NCI-H2029 treated with DMSO at 0.1 percent for 48 hours (cell line): ENCODE data around the gene NPIPB13.
"Not testable (repeated sequence)": the region's sequence is repeated elsewhere in the genome, so short reads cannot be mapped to it uniquely, and the experiment has no call there.

Experiments
- DNase-seq: peaks from one replicate; lab custom pipeline; 2025; lab: John Stamatoyannopoulos, UW

The NPIPB13 gene

DNA sequence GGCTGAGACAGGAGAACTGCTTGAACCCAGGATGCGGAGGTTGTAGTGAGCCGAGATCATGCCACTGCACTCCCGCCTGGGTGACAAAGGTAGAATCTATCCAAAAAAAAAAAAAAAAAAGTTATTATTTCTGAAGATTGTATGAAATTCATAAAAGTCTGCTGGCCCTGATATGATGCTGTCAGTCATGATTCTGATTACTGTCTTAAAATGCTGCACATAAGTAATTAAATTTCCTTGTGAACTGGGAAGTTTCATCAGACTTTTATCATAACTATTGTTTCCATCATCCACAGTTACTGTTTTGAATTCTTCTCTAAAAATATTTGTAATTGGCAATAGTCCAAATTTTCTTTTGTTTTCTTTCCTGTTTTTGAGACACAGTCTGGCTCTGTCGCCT is at the start of gene NPIPB13:
Gene NPIPB13 (minus strand): TSS at position 101 of the 400 bp plus-strand sequence. CDS start 2,906 bp downstream, outside the sequence.
- not testable (repeated sequence) for DNase-seq

DNA sequence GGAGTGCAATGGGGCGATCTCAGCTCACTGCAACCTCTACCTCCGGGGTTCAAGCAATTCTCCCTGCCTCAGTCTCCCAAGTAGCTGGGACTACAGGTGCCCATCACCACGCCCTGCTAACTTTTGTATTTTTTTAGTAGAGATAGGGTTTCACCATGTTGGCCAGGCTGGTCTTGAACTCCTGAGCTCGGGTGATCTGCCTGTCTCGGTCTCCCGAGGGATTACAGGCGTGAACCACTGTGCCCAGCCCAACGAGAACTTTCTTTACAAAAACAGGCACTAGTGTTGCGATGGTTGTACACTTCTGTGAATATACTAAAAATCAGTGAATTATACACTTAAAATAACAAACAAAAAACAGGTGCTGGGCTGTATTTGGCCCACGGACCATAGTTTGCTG is 34.1 kb upstream of the NPIPB13 start:
- DNase-seq: not testable (repeated sequence)

DNA sequence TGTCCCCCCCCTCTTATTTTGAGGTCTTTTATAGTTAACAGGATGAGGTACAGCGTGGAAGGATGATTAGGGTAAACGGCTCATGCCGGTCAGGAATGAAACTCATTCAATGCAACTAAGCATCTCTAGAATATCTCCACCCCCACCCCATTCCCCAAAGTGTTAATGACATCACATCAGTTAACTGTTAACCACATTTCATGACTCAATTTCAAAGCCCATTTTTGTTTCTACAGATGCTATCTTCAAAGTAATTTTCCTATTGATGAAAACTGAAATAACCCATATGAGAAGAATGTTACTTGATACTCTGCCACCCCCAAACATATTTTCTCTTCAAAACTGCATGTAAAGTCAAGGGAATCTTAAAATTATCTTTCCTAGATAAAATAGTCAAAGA is 30.2 kb upstream of the NPIPB13 start:
- not testable (repeated sequence) for DNase-seq

DNA sequence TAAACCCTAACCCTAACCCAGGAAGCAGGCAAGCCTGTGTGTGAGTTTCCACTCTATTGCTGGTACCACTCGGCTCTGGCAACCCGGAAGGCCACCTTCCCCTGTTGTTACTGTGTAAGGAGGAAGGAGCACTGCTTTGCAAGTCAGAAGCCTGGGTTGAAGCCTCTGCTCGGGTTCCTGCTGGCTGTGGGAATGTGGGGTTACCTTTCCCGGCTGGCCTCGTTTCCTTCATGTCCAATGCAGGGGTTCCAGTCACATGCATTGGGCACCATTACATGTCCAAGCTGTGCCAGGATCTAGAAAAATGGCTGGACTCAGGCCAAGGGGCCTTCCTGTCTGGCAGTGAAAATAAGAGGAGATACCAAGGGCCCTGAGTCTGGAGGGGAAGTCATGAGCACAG is 31.2 kb downstream of the NPIPB13 start:
- not testable (repeated sequence) for DNase-seq

DNA sequence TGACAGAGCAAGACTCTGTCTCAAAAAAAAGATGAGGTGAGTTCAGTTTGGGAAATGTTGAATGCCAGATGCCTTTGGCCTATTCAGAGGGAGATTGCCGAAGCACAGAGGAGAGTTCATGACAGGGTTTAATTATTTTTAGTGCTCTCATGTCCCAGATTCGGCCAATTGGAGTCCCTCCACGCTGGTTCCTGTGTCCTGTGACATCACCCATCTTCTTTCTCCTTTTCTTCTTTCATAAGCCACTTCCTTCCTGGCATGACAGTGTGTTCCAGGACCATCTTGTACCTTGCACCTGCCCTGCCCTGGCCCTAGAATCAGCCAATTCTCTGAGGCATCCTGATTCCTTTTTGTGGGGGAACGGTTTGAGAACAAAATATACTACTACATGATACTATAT is 36.9 kb downstream of the NPIPB13 start:
- not testable (repeated sequence) for DNase-seq

DNA sequence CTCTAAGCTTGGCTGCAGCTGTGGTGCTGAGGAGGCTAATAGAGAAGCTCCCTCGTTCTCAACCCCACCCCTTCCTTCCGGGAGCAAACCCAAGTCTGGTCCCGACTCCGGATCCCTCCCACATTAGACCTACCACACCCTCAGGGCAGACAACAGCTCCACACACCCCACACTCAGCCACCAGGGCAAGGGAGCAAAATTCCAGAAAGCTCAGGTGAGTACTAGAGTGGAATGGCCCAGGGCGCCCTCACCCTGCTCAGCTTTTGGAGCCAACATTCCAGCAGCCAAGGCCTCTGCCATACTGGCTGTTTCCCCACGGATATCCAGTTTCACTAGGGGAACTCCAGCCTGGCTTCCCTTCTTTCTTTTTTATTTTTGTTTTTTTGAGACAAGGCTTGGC is 39.2 kb downstream of the NPIPB13 start:
- not testable (repeated sequence) for DNase-seq

DNA sequence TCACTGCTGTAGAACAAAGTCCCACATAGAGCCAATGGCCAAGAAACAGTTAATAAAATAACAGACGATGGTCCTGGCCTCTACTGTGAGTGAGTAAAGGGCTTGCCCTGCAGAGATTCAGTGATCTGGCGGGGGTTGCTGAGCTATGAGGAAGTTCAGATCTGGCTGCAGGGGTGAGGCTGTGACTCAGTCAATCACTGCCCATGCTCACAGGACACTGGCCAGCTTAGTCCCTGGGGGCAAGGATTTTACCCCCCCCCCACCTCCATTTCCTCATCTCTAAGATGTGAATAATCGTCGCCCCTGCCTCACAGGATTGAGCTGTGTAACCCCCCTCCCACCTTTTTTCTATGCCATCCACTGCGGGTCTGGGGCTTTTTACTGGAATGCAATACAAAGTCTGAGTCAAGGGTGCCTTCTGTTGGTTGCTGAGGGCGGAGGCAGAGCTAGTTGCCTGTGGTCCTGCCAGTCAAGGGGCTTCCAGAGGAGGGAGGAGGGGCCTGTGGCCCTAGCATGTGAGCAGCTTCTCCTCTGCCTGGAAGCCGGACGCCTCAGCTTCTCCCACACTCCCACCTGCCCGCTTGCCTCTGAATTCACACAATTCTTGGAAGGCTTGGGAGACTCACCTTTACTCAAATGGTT is 41.1 kb downstream of the NPIPB13 start:
- not testable (repeated sequence) for DNase-seq

DNA sequence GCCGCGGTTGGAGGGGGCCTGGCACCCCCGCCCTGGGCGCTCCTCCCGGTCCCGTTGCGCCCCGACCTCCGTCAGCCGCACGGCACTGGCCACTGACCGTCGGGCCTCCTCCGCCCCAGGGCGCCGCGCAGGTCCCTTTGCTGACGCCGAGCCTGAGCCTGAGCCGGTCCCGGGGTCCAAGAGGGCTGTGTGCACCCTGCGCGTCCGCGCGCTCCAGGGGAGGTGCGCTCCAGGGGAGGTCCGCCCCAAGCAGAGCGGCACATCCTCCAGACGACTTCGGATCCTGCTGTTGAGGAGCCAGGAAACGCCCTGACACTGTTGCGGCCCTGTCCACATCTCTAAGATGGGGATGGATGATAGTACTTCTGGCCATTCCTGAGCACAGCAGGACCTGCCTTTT is 42.0 kb downstream of the NPIPB13 start:
- DNase-seq: not testable (repeated sequence)

DNA sequence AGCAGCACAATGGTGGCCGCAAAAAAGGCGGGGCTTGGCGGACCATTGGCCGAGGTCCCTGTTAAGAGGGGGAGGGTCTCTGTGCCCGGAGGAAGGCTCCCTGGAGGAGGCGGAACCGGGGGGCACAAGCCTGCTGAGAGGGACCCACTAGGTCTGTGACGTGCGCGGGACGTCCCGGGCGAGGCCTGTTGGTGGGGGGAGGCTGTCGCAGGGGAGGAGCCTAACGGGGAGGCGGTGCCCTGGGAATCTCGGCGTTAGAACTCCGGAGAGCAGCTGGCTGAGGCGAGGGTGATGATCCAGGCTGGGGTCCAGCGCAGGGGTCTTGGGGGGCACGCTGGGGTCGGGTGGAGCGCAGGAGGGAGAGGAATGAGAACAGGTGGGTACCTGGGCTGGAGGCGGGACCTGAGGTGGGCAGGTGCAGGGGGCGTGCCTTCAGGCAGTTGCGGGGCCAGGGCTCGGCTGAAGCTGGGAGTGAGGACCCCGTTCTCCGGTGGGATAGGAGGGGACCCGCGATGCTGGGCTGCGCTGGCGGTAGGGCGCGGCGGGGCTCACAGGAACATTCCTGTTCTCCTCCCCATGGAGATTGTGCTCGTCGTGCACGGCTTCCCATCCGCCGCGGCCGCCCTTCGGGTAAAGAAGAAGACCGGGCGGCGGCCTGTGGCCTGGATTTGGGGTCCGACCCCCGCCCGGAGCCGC is 42.6 kb downstream of the NPIPB13 start:
- DNase-seq: not testable (repeated sequence)

DNA sequence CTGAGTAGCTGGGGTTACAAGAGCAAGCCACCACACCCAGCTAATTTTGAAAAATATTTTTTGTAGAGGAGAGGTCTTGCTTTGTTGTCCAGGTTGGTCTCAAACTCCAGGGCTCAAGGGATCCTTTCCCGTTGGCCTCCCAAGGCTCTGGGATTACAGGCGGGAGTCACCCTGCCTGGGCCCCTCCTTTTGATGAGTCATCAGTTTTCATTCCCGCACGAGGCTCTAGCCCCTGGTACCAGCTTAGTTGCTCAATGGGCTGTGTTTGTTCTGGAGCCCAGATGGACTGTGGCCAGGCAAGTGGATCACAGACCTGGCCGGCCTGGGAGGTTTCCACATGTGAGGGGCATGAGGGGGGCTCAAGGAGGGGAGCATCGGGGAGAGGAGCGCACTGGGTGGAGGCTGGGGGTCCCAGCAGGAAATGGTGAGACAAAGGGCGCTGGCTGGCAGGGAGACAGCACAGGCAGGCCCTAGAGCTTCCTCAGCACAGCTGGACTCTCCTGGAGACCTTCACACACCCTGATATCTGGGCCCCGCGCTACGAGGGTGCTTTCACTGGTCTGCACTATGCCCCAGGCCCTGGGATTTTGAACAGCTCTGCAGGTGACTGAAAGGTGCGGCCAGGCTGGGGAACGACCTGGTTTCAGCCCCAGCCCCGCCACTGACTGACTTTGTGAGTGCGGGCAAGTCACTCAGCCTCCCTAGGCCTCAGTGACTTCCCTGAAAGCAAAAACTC is 48.5 kb downstream of the NPIPB13 start:
- DNase-seq: not testable (repeated sequence)

DNA sequence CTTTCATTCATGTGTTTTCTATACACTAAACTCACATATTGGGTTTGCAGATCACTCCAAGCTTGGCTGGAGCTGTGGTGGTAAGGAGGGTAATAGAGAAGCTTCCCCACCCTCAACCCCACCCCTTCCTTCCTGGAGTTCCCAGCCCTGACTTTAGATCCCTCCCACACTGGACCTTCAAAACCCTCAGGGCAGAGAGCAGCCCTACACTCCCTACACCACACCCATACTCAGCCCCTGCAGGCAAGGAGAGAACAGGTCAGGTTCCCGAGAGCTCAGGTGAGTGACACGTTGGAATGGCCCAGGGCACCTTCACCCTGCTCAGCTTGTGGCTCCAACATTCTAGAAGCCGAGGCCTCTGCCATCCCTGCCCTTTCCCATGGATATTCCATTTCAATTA is 49.2 kb downstream of the NPIPB13 start, which contains the start of gene SULT1A3:
Gene SULT1A3 (plus strand): TSS at position 207 of the 400 bp plus-strand sequence. CDS start 1,474 bp downstream, outside the sequence.
- DNase-seq: not testable (repeated sequence)
